IMR-90 (cell line): ENCODE results near the gene TWIST2.

Source experiments
- BHLHE40 ChIP-seq: fragments of 150-350 bp; IDR thresholded peaks from 2 replicates; pipeline ENCODE4 v1.6.1; 2016; ENCODE audit warnings: mild to moderate bottlenecking, low read depth, low read length
- CEBPB ChIP-seq: IDR thresholded peaks from 2 replicates; pipeline ENCODE4 v1.6.1; 2012; ENCODE audit warnings: low read depth, low read length, improper control_type of control experiment
- CTCF ChIP-seq: conservative IDR thresholded peaks from 2 replicates; pipeline ENCODE4 v1.5.1; 2012; ENCODE audit warnings: mild to moderate bottlenecking, low read depth, low read length, improper control_type of control experiment
- MAFK ChIP-seq: IDR thresholded peaks from 2 replicates; pipeline ENCODE4 v1.6.1; 2012; ENCODE audit warnings: low read depth, low read length, improper control_type of control experiment
- POLR2A ChIP-seq: IDR thresholded peaks from 2 replicates; pipeline ENCODE4 v1.6.1; 2012; ENCODE audit warnings: mild to moderate bottlenecking, low read depth, low read length
- RFX5 ChIP-seq: IDR thresholded peaks from 2 replicates; pipeline ENCODE4 v1.8.0; 2012; ENCODE audit warnings: low read depth, mild to moderate bottlenecking, low read length, moderate library complexity
- SMC3 ChIP-seq: fragments of 150-350 bp; IDR thresholded peaks from 2 replicates; pipeline ENCODE4 v1.6.1; 2016; ENCODE audit warnings: low read depth, mild to moderate bottlenecking, antibody characterized with exemption, low read length, moderate library complexity

DNA sequence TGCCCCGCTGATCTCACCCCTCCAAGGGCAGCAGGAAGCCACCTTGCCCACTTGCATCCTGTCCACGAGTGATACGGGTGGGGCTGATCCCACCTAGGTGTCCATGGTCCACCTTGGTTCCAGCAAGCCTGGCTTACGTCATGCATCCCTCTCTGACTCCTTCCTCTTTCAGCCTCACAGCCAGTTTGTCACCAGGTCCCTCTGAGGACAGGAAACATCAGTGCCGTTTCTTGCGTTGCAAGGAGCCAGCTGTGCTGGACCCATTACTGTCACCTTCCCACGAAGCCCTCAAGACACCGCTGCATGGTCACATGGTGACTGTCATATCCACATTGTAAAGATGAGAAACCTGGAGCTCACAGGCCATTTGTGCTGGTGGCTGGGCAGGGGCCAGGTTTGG lies 34.8 kb upstream of the TWIST2 start:
- TF ChIP-seq SMC3 (no peak), BHLHE40 (no peak), CTCF (no peak), MAFK (no peak), POLR2A (no peak), CEBPB (no peak), RFX5 (no peak)
